T-cell (primary cell): ENCODE measurements around the gene OR6J1. TPM values are rescaled to one million over a fixed set of nuclear protein-coding genes. Genes with fewer than 3 reads are reported as not detected.

ENCODE experiments used
- ATAC-seq, 4 experiments: fragments of 200-7000 bp in 3 of 4; fragments of 150-1000 bp in 1 of 4; cut with Tn5 transposase; replicated peaks in 1 of 4; 1 replicate in 3 of 4; 2 replicates in 1 of 4; pipeline ENCODE4 v1.10.0; 2021; ENCODE audit warnings: moderate library complexity in 3 of 4, mild to moderate bottlenecking in 2 of 4, moderate number of reproducible peaks in 1 of 4
- CTCF ChIA-PET, 2 donors: fragments of 300-600 bp; sonication (Branson Sonifier 250); formaldehyde crosslinking; loops; one replicate each; lab custom pipeline; 2022; ENCODE audit warnings: antibody characterized with exemption in 2 of 2; lab: Charles Lee
- POLR2A ChIA-PET, 2 donors: fragments of 300-600 bp; sonication (Branson Sonifier 250); formaldehyde crosslinking; loops; one replicate each; lab custom pipeline; 2022; ENCODE audit warnings: antibody characterized with exemption in 2 of 2; lab: Charles Lee
- DNase-seq, 35 experiments: peaks; one replicate each; pipeline versions ENCODE4 v3.0.0 to v3.0.0-alpha.2; 2013 to 2023
- H3K27ac ChIP-seq: one replicate; pipeline ENCODE4 v1.5.1; 2013; ENCODE audit warnings: low read length
- H3K27me3 ChIP-seq, 2 experiments: replicated peaks in 1 of 2; 1 replicate in 1 of 2; 2 replicates in 1 of 2; pipeline versions ENCODE4 v1.6.1 to v1.7.0; 2013; ENCODE audit warnings: low read length in 1 of 2, mixed read lengths in 1 of 2; ENCODE audit not compliant: control insufficient read depth in 2 of 2, insufficient read depth in 2 of 2; ENCODE audit errors: extremely low read depth in 1 of 2
- H3K36me3 ChIP-seq, 2 donors: 1 replicate in 1 of 2; 2 replicates in 1 of 2; pipeline versions ENCODE4 v1.6.1 to v1.7.0; 2013; ENCODE audit warnings: low read length in 1 of 2; ENCODE audit not compliant: control insufficient read depth in 2 of 2, insufficient read depth in 1 of 2; ENCODE audit errors: extremely low read depth in 1 of 2
- H3K4me1 ChIP-seq, 2 experiments: 1 replicate in 1 of 2; 2 replicates in 1 of 2; pipeline versions ENCODE4 v1.6.1 to v1.7.0; 2013; ENCODE audit warnings: low read length in 2 of 2, mixed read lengths in 1 of 2; ENCODE audit not compliant: insufficient read depth in 2 of 2, control insufficient read depth in 1 of 2; ENCODE audit errors: extremely low read depth in 1 of 2
- H3K4me3 ChIP-seq, 2 donors: 1 replicate in 1 of 2; 2 replicates in 1 of 2; pipeline versions ENCODE4 v1.5.1 to v1.7.0; 2013; ENCODE audit warnings: mild to moderate bottlenecking in 2 of 2, low read length in 1 of 2, moderate library complexity in 1 of 2; ENCODE audit not compliant: control insufficient read depth in 1 of 2; ENCODE audit errors: extremely low read depth in 1 of 2
- H3K9me3 ChIP-seq: 2 replicates; pipeline ENCODE4 v1.7.0; 2013
- H3K27ac Mint-ChIP-seq, 2 donors: one replicate each; pipeline ENCODE4 v1.8.0; 2020 to 2021; ENCODE audit warnings: mild to moderate bottlenecking in 2 of 2, mixed read lengths in 2 of 2
- H3K27me3 Mint-ChIP-seq, 2 donors: one replicate each; pipeline ENCODE4 v1.8.0; 2021 to 2022; ENCODE audit warnings: mixed read lengths in 2 of 2
- H3K36me3 Mint-ChIP-seq: one replicate; pipeline ENCODE4 v1.8.0; 2021; ENCODE audit warnings: mixed read lengths
- H3K4me1 Mint-ChIP-seq, 3 donors: one replicate each; pipeline ENCODE4 v1.8.0; 2020 to 2022; ENCODE audit warnings: mixed read lengths in 3 of 3, mild to moderate bottlenecking in 1 of 3
- H3K4me3 Mint-ChIP-seq, 3 donors: one replicate each; pipeline ENCODE4 v1.8.0; 2020 to 2022; ENCODE audit warnings: mild to moderate bottlenecking in 3 of 3, mixed read lengths in 3 of 3, moderate library complexity in 3 of 3
- H3K9me3 Mint-ChIP-seq, 3 donors: one replicate each; pipeline ENCODE4 v1.8.0; 2020 to 2022; ENCODE audit warnings: mixed read lengths in 3 of 3
- WGBS: methylation state at CpG from one replicate; pipeline ENCODE4 v1.1.5; 2013; ENCODE audit warnings: missing lambda C conversion rate; ENCODE audit not compliant: insufficient coverage; 5-methylcytosine and 5-hydroxymethylcytosine counted together
- total RNA-seq, 35 experiments: library from RNA in 6 of 35; stranded (reverse) in 6 of 35; fragments of 120-200 nt in 1 of 35; gene quantifications; one replicate each; pipeline versions ENCODE4 v1.2.1 to v1.2.4 and lab custom pipeline; 2013 to 2026

The OR6J1 gene
- total RNA-seq, 5 donors from 2014 or later (not counting 1 experiment from before 2014, with no cell fraction given) = not detected

- Histone ChIP-seq H3K4me3 (no peak overlapping the region), H3K4me1 (no peaks in the 10 kb centered on the region), H3K27me3 (peaks cover 0 to 5% of the 10 kb centered on the region in 2 experiments), H3K36me3 (no peaks in the 10 kb centered on the region), H3K9me3 (no peaks in the 10 kb centered on the region), H3K27ac (no peak overlapping the region)
- Mint-ChIP-seq H3K27me3 (no peaks in the 10 kb centered on the region), H3K4me3 (no peak overlapping the region), H3K9me3 (peaks cover 0 to 6% (median 0%) of the 10 kb centered on the region in 3 donors), H3K36me3 (no peaks in the 10 kb centered on the region), H3K27ac (no peak overlapping the region), H3K4me1 (no peaks in the 10 kb centered on the region)
- ATAC-seq (no peak), DNase-seq (no peak)
- CTCF ChIA-PET = interaction anchor here in 1 of 2 donors (0.5 kb wide), 1 partner anchor 27 kb away, joined by 3 read pairs; no protein-coding TSS in a partner anchor
- POLR2A ChIA-PET = interaction anchor here in 1 of 2 donors (0.5 kb wide), 1 partner anchor 95 kb away, joined by 3 read pairs; no protein-coding TSS in a partner anchor
Observed at GRCh38 chr14:22668417-22668816, 24.3 kb upstream of the OR6J1 start.

- no peaks in the 10 kb centered on the region for H3K4me1 Mint-ChIP-seq
- H3K36me3 Mint-ChIP-seq = no peaks in the 10 kb centered on the region
- WGBS = 74% methylated on average over 3 of the region's 3 CpGs
- Histone ChIP-seq H3K36me3 (no peaks in the 10 kb centered on the region), H3K4me3 (no peak overlapping the region), H3K27me3 (peaks cover 0 to 5% of the 10 kb centered on the region in 2 experiments), H3K27ac (no peak overlapping the region), H3K9me3 (no peaks in the 10 kb centered on the region), H3K4me1 (no peaks in the 10 kb centered on the region)
- peaks cover 0 to 5% (median 0%) of the 10 kb centered on the region in 3 donors for H3K9me3 Mint-ChIP-seq
- ATAC-seq = no peak
- POLR2A ChIA-PET = interaction anchor here in 1 of 2 donors (0.5 kb wide), 1 partner anchor 96 kb away, joined by 3 read pairs; no protein-coding TSS in a partner anchor
- no peak for DNase-seq
- H3K4me3 Mint-ChIP-seq = no peak overlapping the region
- H3K27ac Mint-ChIP-seq = no peak overlapping the region
- no peaks in the 10 kb centered on the region for H3K27me3 Mint-ChIP-seq
- CTCF ChIA-PET = no interaction called here
Observed at GRCh38 chr14:22667881-22668280, 23.7 kb upstream of the OR6J1 start.

GRCh38 chr14:22666203-22666893 is 22.2 kb upstream of the OR6J1 start:
- no peaks in the 10 kb centered on the region for H3K27me3 Mint-ChIP-seq
- H3K4me3 Mint-ChIP-seq = no peak overlapping the region
- ChIA-PET POLR2A (no interaction called here), CTCF (no interaction called here)
- H3K9me3 ChIP-seq = no peaks in the 10 kb centered on the region
- no peak overlapping the region for H3K27ac Mint-ChIP-seq
- peaks cover 0 to 5% of the 10 kb centered on the region in 2 experiments for H3K27me3 ChIP-seq
- no peak overlapping the region for H3K27ac ChIP-seq
- no peaks in the 10 kb centered on the region for H3K4me1 ChIP-seq
- H3K4me1 Mint-ChIP-seq = no peaks in the 10 kb centered on the region
- ATAC-seq (no peak), DNase-seq (no peak)
- WGBS = 100% methylated on average over 3 of the region's 5 CpGs
- no peaks in the 10 kb centered on the region for H3K36me3 ChIP-seq
- H3K4me3 ChIP-seq = no peak overlapping the region
- no peaks in the 10 kb centered on the region for H3K36me3 Mint-ChIP-seq
- no peaks in the 10 kb centered on the region for H3K9me3 Mint-ChIP-seq

GRCh38 chr14:22664261-22664660 is 20.1 kb upstream of the OR6J1 start:
- H3K4me3 Mint-ChIP-seq = no peak overlapping the region
- Histone ChIP-seq H3K4me1 (no peaks in the 10 kb centered on the region), H3K36me3 (no peaks in the 10 kb centered on the region), H3K4me3 (no peak overlapping the region), H3K27ac (no peak overlapping the region), H3K27me3 (peaks cover 0 to 5% of the 10 kb centered on the region in 2 experiments), H3K9me3 (no peaks in the 10 kb centered on the region)
- ChIA-PET CTCF (no interaction called here), POLR2A (interaction anchor here in 1 of 2 donors (0.6 kb wide), 1 partner anchor 289 kb away, joined by 3 read pairs; no protein-coding TSS in a partner anchor)
- no CpG with 5 or more reads among the region's 6 CpGs for WGBS
- H3K27ac Mint-ChIP-seq = no peak overlapping the region
- no peaks in the 10 kb centered on the region for H3K27me3 Mint-ChIP-seq
- H3K9me3 Mint-ChIP-seq = no peaks in the 10 kb centered on the region
- no peak for ATAC-seq
- no peaks in the 10 kb centered on the region for H3K4me1 Mint-ChIP-seq
- DNase-seq = no peak
- H3K36me3 Mint-ChIP-seq = no peaks in the 10 kb centered on the region

GRCh38 chr14:22660654-22661053 is 16.5 kb upstream of the OR6J1 start:
- no CpG with 5 or more reads among the region's 4 CpGs for WGBS
- H3K9me3 Mint-ChIP-seq = no peaks in the 10 kb centered on the region
- Histone ChIP-seq H3K4me3 (no peak overlapping the region), H3K36me3 (no peaks in the 10 kb centered on the region), H3K27ac (no peak overlapping the region), H3K27me3 (no peaks in the 10 kb centered on the region), H3K4me1 (no peaks in the 10 kb centered on the region), H3K9me3 (no peaks in the 10 kb centered on the region)
- no peak overlapping the region for H3K4me3 Mint-ChIP-seq
- no peaks in the 10 kb centered on the region for H3K27me3 Mint-ChIP-seq
- ChIA-PET POLR2A (no interaction called here), CTCF (interaction anchor here (0.6 to 0.7 kb wide), 2 partner anchors 670 to 1494 kb away, joined by 3 to 4 read pairs; no protein-coding TSS in a partner anchor)
- H3K4me1 Mint-ChIP-seq = no peaks in the 10 kb centered on the region
- no peaks in the 10 kb centered on the region for H3K36me3 Mint-ChIP-seq
- ATAC-seq (no peak), DNase-seq (no peak)
- no peak overlapping the region for H3K27ac Mint-ChIP-seq

- DNase-seq (no peak), ATAC-seq (no peak)
- CTCF ChIA-PET = interaction anchor here in 1 of 2 donors (0.6 to 1.0 kb wide), 2 partner anchors 27 to 89 kb away, joined by 3 read pairs; no protein-coding TSS in a partner anchor
- Mint-ChIP-seq H3K4me1 (no peaks in the 10 kb centered on the region), H3K27me3 (no peaks in the 10 kb centered on the region), H3K27ac (no peak overlapping the region), H3K36me3 (no peaks in the 10 kb centered on the region), H3K9me3 (no peaks in the 10 kb centered on the region), H3K4me3 (no peak overlapping the region)
- no peaks in the 10 kb centered on the region for H3K4me1 ChIP-seq
- no peaks in the 10 kb centered on the region for H3K9me3 ChIP-seq
- H3K27ac ChIP-seq = no peak overlapping the region
- no peaks in the 10 kb centered on the region for H3K36me3 ChIP-seq
- whole genome bisulfite sequencing = 57% methylated on average over 1 of the region's 1 CpG
- POLR2A ChIA-PET = no interaction called here
- H3K27me3 ChIP-seq = no peaks in the 10 kb centered on the region
- no peak overlapping the region for H3K4me3 ChIP-seq
Observed at GRCh38 chr14:22658946-22659345, 14.8 kb upstream of the OR6J1 start.
